Smooth muscle cell (in vitro differentiated cells): ENCODE data around the gene TMEM213. TPM values are rescaled to one million over a fixed set of nuclear protein-coding genes. Genes with fewer than 3 reads are reported as not detected.
A peak's percentile ranks its signal among the peaks of the same experiment; 100 is the strongest.
"Not testable (repeated sequence)": the region's sequence is repeated elsewhere in the genome, so short reads cannot be mapped to it uniquely, and the experiment has no call there.

ENCODE experiments used
- DNase-seq: peaks from one replicate; lab custom pipeline; 2025; ENCODE audit not compliant: unreplicated experiment; lab: John Stamatoyannopoulos, UW
- H2AFZ ChIP-seq: fragments of 200-600 bp; sonication (generic); 2 replicates; pipeline ENCODE4 v1.6.0; 2016; ENCODE audit warnings: antibody characterized with exemption, low read depth, mild to moderate bottlenecking
- H3F3A ChIP-seq: fragments of 200-600 bp; sonication (generic); 2 replicates; pipeline ENCODE4 v1.6.0; 2017; ENCODE audit warnings: antibody characterized with exemption, low read depth
- H3K27ac ChIP-seq: fragments of 200-600 bp; sonication (generic); 2 replicates; pipeline ENCODE4 v1.5.1; 2016; ENCODE audit warnings: low read depth, mild to moderate bottlenecking
- H3K27me3 ChIP-seq: fragments of 200-600 bp; sonication (generic); 2 replicates; pipeline ENCODE4 v1.6.1; 2016; ENCODE audit warnings: low read depth, mild to moderate bottlenecking
- H3K36me3 ChIP-seq: fragments of 200-600 bp; sonication (generic); 2 replicates; pipeline ENCODE4 v1.5.1; 2016; ENCODE audit warnings: low read depth
- H3K4me1 ChIP-seq: fragments of 200-600 bp; sonication (generic); 2 replicates; pipeline ENCODE4 v1.5.1; 2016; ENCODE audit warnings: low read depth
- H3K4me2 ChIP-seq: fragments of 200-600 bp; sonication (generic); 2 replicates; pipeline ENCODE4 v1.6.0; 2016; ENCODE audit warnings: mild to moderate bottlenecking
- H3K4me3 ChIP-seq: fragments of 200-600 bp; sonication (generic); 2 replicates; pipeline ENCODE4 v1.5.1; 2016; ENCODE audit warnings: mild to moderate bottlenecking
- H3K79me2 ChIP-seq: fragments of 200-600 bp; sonication (generic); 2 replicates; pipeline ENCODE4 v1.6.0; 2016; ENCODE audit warnings: low read depth, mild to moderate bottlenecking
- H3K9ac ChIP-seq: fragments of 200-600 bp; sonication (generic); 2 replicates; pipeline ENCODE4 v1.6.0; 2016; ENCODE audit warnings: low read depth
- H3K9me3 ChIP-seq: fragments of 200-600 bp; sonication (generic); replicated peaks from 2 replicates; pipeline ENCODE4 v1.5.1; 2016; ENCODE audit warnings: low read depth
- H4K20me1 ChIP-seq: fragments of 200-600 bp; sonication (generic); 2 replicates; pipeline ENCODE4 v1.6.0; 2016; ENCODE audit warnings: low read depth
- WGBS: methylation state at CpG from one replicate; pipeline ENCODE4 v1.1.7; 2016; ENCODE audit warnings: low lambda C conversion rate; 5-methylcytosine and 5-hydroxymethylcytosine counted together
- polyA plus RNA-seq: library from polyadenylated mRNA; unstranded; fragments of >200 nt; fragmentation: Nextera tagmentation; extraction: Ambion mirVana; gene quantifications from 2 replicates; pipeline ENCODE4 v1.2.1, GENCODE V29; 2016
- total RNA-seq: library from RNA; depleted of rRNA; stranded (reverse); fragments of >200 nt; gene quantifications from 2 replicates; pipeline ENCODE4 v1.2.3, GENCODE V29; 2014
- TF ChIP-seq, protein P1 (sequence below): fragments of 200-600 bp; sonication (generic); IDR thresholded peaks from 2 replicates; pipeline ENCODE4 v1.5.1; 2017; ENCODE audit warnings: borderline replicate concordance, mild to moderate bottlenecking, antibody characterized with exemption; ENCODE audit not compliant: insufficient read depth, poor library complexity, severe bottlenecking

Gene TMEM213
- total and polyA plus RNA-seq, 2 experiments from 2014 or later: not detected

DNA sequence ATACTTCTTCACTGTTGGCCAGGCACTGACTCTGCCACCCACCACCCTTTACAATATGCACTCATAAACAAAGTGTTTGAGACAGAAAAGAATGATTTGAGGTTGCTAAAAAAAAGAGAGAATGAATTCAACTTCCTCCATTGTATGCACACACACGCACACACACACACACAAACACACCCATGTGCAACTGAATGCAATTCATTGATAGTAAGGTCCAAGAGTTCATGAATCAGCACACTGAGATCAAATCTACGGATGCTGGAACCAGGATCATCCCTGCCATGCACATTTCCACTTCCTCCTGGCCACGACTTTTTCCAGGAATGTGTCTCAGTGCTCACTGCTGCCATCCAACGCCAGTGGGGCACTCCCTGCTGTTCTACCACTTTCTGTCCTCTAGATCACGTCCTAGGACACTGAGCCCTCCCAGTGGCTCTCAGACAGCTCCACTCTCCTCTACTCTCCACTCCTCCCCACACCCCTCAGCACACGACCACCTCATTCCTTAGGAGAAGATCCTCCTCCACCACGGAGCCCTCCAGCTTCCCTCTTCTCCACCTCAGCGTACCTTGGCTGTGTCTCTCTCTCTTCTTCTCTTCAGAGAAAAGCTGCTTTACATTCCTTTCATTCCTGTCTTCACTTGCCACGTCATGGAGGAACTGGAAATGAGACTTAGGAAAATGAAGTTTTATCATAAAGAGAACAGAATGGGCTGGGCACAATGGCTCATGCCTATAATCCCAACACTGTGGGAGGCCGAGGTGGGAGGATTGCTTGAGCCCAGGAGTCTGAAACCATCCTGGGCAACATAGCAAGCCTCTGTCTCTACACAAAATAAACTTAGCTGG, 12.0 kb upstream of the TMEM213 start:
- no peaks in the 10 kb centered on the region for H3K27me3 ChIP-seq
- no peaks in the 10 kb centered on the region for H3K36me3 ChIP-seq
- no peaks in the 10 kb centered on the region for H3K79me2 ChIP-seq
- H3K4me3 ChIP-seq: no peak overlapping the region
- no peaks in the 10 kb centered on the region for H4K20me1 ChIP-seq
- no peaks in the 10 kb centered on the region for H3F3A ChIP-seq
- WGBS: 56% methylated on average over 10 of the region's 10 CpGs
- no peaks in the 10 kb centered on the region for H3K9me3 ChIP-seq
- H3K9ac ChIP-seq: no peak overlapping the region
- H2AFZ ChIP-seq: no peak overlapping the region
- peak overlapping the region; percentile 24 for H3K4me2 ChIP-seq
- DNase-seq: no peak
- TF ChIP-seq, protein P1, sequence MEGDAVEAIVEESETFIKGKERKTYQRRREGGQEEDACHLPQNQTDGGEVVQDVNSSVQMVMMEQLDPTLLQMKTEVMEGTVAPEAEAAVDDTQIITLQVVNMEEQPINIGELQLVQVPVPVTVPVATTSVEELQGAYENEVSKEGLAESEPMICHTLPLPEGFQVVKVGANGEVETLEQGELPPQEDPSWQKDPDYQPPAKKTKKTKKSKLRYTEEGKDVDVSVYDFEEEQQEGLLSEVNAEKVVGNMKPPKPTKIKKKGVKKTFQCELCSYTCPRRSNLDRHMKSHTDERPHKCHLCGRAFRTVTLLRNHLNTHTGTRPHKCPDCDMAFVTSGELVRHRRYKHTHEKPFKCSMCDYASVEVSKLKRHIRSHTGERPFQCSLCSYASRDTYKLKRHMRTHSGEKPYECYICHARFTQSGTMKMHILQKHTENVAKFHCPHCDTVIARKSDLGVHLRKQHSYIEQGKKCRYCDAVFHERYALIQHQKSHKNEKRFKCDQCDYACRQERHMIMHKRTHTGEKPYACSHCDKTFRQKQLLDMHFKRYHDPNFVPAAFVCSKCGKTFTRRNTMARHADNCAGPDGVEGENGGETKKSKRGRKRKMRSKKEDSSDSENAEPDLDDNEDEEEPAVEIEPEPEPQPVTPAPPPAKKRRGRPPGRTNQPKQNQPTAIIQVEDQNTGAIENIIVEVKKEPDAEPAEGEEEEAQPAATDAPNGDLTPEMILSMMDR: no peak
- no peaks in the 10 kb centered on the region for H3K4me1 ChIP-seq
- H3K27ac ChIP-seq: no peak overlapping the region

DNA sequence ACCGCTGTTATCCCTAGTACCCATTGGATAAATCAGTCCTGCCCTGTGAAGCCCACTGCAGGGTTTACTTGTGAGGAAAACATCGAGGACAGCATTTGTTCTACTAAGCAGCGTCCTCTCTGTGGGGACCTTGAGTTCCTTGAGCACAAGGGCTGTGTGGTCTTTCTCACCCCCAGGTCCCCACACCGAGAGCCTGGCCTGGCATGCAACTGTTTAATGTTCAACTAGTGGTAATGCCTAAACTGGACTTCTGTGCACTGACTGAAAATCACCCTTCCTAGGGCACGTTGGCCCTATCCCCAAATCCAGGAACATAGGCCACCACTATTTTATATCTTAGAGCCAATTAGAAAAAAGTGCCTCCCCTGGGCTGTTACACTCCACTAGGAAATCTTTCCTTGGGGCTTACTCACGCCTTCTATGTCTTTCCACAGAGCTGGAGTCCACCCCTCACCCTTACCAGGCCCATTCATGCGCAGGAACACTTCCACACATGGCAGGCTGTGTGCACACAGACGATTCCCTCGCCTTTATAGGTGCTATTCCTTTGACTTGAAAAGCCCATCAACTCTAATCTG, 1.7 kb upstream of the TMEM213 start:
- Histone ChIP-seq H3K27ac (no peak overlapping the region), H3K27me3 (peaks cover 17% of the 10 kb centered on the region), H4K20me1 (no peaks in the 10 kb centered on the region), H3F3A (no peaks in the 10 kb centered on the region), H3K36me3 (no peaks in the 10 kb centered on the region), H3K4me1 (no peaks in the 10 kb centered on the region), H3K4me3 (no peak overlapping the region), H2AFZ (no peak overlapping the region), H3K79me2 (no peaks in the 10 kb centered on the region), H3K9ac (no peak overlapping the region), H3K4me2 (no peak overlapping the region), H3K9me3 (no peaks in the 10 kb centered on the region)
- DNase-seq: no peak
- 86% methylated on average over 9 of the region's 9 CpGs for WGBS
- TF ChIP-seq, protein P1: no peak

GRCh38 chr7:138797046-138797445, 748 bp upstream of the TMEM213 start:
- H3K27ac ChIP-seq, H3F3A ChIP-seq, H3K9ac ChIP-seq, DNase-seq, H4K20me1 ChIP-seq, H3K4me3 ChIP-seq, H3K79me2 ChIP-seq, H3K36me3 ChIP-seq, H3K9me3 ChIP-seq, H2AFZ ChIP-seq, H3K4me2 ChIP-seq, H3K4me1 ChIP-seq: not testable (repeated sequence)
- WGBS: 84% methylated on average over 3 of the region's 4 CpGs
- H3K27me3 ChIP-seq: peaks cover 17% of the 10 kb centered on the region

DNA sequence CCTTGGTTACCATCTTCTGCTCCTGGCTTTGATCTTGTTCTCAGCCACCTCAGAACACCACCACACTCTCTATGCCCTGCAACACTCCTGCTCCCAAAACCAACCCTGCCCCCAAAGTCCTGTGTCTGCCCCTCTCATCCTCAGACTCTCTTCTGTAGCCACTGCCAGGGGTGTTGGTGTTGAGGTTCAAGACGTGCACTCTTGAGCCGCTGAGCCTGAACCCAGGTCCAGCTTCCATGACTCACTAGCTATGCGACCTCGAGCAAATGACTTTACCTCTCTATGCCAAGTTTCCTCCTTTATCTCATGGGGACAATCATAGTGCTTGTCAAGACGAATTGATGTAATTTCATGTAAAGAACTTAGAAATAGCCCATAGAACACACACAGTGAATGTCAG, 1.0 kb downstream of the TMEM213 start:
- Histone ChIP-seq H3K4me3 (no peak overlapping the region), H4K20me1 (no peaks in the 10 kb centered on the region), H3K27ac (no peak overlapping the region), H3K4me2 (no peak overlapping the region), H3F3A (no peaks in the 10 kb centered on the region), H3K9ac (no peak overlapping the region), H3K9me3 (no peaks in the 10 kb centered on the region), H2AFZ (no peak overlapping the region), H3K27me3 (peaks cover 17% of the 10 kb centered on the region), H3K79me2 (no peaks in the 10 kb centered on the region), H3K4me1 (no peaks in the 10 kb centered on the region), H3K36me3 (no peaks in the 10 kb centered on the region)
- WGBS: 86% methylated on average over 5 of the region's 5 CpGs
- no peak for DNase-seq
- TF ChIP-seq, protein P1: no peak
